PC-9 (cell line): Measurements from ENCODE around the gene TPST2.

Experiments used
- EZH2 ChIP-seq: fragments of 200-600 bp; sonication (generic); IDR thresholded peaks from 2 replicates; pipeline ENCODE4 v1.8.0; 2017; ENCODE audit warnings: antibody characterized with exemption, low read depth
- TF ChIP-seq, protein P1 (sequence below): fragments of 200-600 bp; sonication (generic); conservative IDR thresholded peaks from 2 replicates; pipeline ENCODE4 v1.6.1; 2017; ENCODE audit warnings: mixed run types, antibody characterized with exemption, mild to moderate bottlenecking, moderate library complexity

- TF ChIP-seq, protein P1, sequence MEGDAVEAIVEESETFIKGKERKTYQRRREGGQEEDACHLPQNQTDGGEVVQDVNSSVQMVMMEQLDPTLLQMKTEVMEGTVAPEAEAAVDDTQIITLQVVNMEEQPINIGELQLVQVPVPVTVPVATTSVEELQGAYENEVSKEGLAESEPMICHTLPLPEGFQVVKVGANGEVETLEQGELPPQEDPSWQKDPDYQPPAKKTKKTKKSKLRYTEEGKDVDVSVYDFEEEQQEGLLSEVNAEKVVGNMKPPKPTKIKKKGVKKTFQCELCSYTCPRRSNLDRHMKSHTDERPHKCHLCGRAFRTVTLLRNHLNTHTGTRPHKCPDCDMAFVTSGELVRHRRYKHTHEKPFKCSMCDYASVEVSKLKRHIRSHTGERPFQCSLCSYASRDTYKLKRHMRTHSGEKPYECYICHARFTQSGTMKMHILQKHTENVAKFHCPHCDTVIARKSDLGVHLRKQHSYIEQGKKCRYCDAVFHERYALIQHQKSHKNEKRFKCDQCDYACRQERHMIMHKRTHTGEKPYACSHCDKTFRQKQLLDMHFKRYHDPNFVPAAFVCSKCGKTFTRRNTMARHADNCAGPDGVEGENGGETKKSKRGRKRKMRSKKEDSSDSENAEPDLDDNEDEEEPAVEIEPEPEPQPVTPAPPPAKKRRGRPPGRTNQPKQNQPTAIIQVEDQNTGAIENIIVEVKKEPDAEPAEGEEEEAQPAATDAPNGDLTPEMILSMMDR, result no peak
- no peak for TF ChIP-seq EZH2
Observed at GRCh38 chr22:26581026-26581425, 8.9 kb downstream of the TPST2 start.
